OCI-LY3 (cell line): Measurements from ENCODE around the gene SGSH.
"Not testable (repeated sequence)": the region's sequence is repeated elsewhere in the genome, so short reads cannot be mapped to it uniquely, and the experiment has no call there.

Source experiments
- H2AFZ ChIP-seq: fragments of 200-600, 300-600 bp; shearing (Covaris generic); 2 replicates; pipeline ENCODE4 v1.6.0; 2014; ENCODE audit warnings: antibody characterized with exemption, low read depth, low read length
- H3K27ac ChIP-seq: fragments of 200-600, 300-600 bp; sonication (generic); 2 replicates; pipeline ENCODE4 v1.5.1; 2014; ENCODE audit warnings: mild to moderate bottlenecking, low read length, moderate library complexity, mixed read lengths
- H3K27me3 ChIP-seq: fragments of 200-600, 300-600 bp; sonication (generic); 2 replicates; pipeline ENCODE4 v1.6.1; 2014; ENCODE audit warnings: low read depth, low read length, mixed read lengths
- H3K36me3 ChIP-seq: fragments of 200-600, 300-600 bp; sonication (generic); replicated peaks from 2 replicates; pipeline ENCODE3; 2014; ENCODE audit warnings: low read depth, low read length, mixed read lengths
- H3K4me1 ChIP-seq: fragments of 300-600, 200-600 bp; sonication (generic); 2 replicates; pipeline ENCODE4 v1.6.1; 2014; ENCODE audit warnings: low read length, mixed read lengths
- H3K4me2 ChIP-seq: fragments of 200-600, 300-600 bp; sonication (generic); 2 replicates; pipeline ENCODE4 v1.6.1; 2014; ENCODE audit warnings: low read length, mixed read lengths
- H3K4me3 ChIP-seq: fragments of 300-600, 200-600 bp; sonication (generic); 2 replicates; pipeline ENCODE4 v1.5.1; 2014; ENCODE audit warnings: antibody characterized with exemption, mild to moderate bottlenecking, low read length, moderate library complexity
- H3K79me2 ChIP-seq: fragments of 300-600, 200-600 bp; shearing (Covaris generic); 2 replicates; pipeline ENCODE4 v1.6.1; 2014; ENCODE audit warnings: mild to moderate bottlenecking, low read length, mixed read lengths
- H3K9ac ChIP-seq: fragments of 300-600, 200-600 bp; shearing (Covaris generic); 2 replicates; pipeline ENCODE4 v1.6.0; 2014; ENCODE audit warnings: mild to moderate bottlenecking, low read length, moderate library complexity
- H3K9me3 ChIP-seq: fragments of 200-600, 300-600 bp; shearing (Covaris generic); 2 replicates; pipeline ENCODE4 v1.6.1; 2014; ENCODE audit warnings: low read length, mixed read lengths; ENCODE audit not compliant: insufficient read depth
- H4K20me1 ChIP-seq: fragments of 200-600, 300-600 bp; sonication (generic); 2 replicates; pipeline ENCODE4 v1.6.1; 2016; ENCODE audit warnings: low read length, mixed read lengths; ENCODE audit not compliant: insufficient read depth
- CTCF ChIP-seq: fragments of 200-600, 300-600 bp; sonication (generic); IDR thresholded peaks from 2 replicates; pipeline ENCODE4 v1.5.1; 2014; ENCODE audit warnings: antibody characterized with exemption, low read length, low read depth
- EZH2phosphoT487 ChIP-seq: fragments of 200-600 bp; shearing (Covaris generic); IDR thresholded peaks from 2 replicates; pipeline ENCODE4 v1.6.1; 2018; ENCODE audit warnings: antibody characterized with exemption, mixed run types, low read depth

Gene SGSH

GRCh38 chr17:80246726-80247125 lies 26.6 kb upstream of the SGSH start:
- no peaks in the 10 kb centered on the region for H4K20me1 ChIP-seq
- no peak overlapping the region for H2AFZ ChIP-seq
- no peaks in the 10 kb centered on the region for H3K27me3 ChIP-seq
- H3K9ac ChIP-seq: no peak overlapping the region
- no peaks in the 10 kb centered on the region for H3K79me2 ChIP-seq
- H3K4me3 ChIP-seq: no peak overlapping the region
- no peaks in the 10 kb centered on the region for H3K36me3 ChIP-seq
- TF ChIP-seq EZH2phosphoT487: no peak
- TF ChIP-seq CTCF: no peak
- H3K4me1 ChIP-seq: no peaks in the 10 kb centered on the region
- H3K9me3 ChIP-seq: no peaks in the 10 kb centered on the region
- no peak overlapping the region for H3K4me2 ChIP-seq
- no peak overlapping the region for H3K27ac ChIP-seq

DNA sequence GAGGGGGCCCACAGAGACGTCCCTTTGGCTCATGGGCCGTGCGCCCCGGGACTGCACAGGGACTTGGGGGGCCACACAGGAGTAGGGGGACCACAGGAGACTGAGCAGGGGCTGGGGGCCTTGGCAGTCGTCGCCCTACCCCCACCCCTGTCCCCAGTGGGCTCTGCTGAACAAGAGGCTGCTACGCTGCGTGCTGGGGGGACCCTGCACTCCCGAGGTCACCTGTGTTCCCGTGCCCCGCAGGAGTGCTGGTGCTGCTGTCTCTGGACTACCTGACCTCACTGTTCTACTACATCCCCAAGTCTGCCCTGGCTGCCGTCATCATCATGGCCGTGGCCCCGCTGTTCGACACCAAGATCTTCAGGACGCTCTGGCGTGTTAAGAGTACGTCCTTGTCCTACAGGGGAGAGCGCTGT lies 26.1 kb upstream of the SGSH start:
- H3K4me3 ChIP-seq: no peak overlapping the region
- H2AFZ ChIP-seq: no peak overlapping the region
- H3K27ac ChIP-seq: no peak overlapping the region
- no peaks in the 10 kb centered on the region for H3K36me3 ChIP-seq
- no peaks in the 10 kb centered on the region for H3K4me1 ChIP-seq
- no peak for TF ChIP-seq CTCF
- H3K79me2 ChIP-seq: no peaks in the 10 kb centered on the region
- H3K4me2 ChIP-seq: no peak overlapping the region
- H3K27me3 ChIP-seq: no peaks in the 10 kb centered on the region
- H3K9ac ChIP-seq: no peak overlapping the region
- no peaks in the 10 kb centered on the region for H3K9me3 ChIP-seq
- H4K20me1 ChIP-seq: no peaks in the 10 kb centered on the region

DNA sequence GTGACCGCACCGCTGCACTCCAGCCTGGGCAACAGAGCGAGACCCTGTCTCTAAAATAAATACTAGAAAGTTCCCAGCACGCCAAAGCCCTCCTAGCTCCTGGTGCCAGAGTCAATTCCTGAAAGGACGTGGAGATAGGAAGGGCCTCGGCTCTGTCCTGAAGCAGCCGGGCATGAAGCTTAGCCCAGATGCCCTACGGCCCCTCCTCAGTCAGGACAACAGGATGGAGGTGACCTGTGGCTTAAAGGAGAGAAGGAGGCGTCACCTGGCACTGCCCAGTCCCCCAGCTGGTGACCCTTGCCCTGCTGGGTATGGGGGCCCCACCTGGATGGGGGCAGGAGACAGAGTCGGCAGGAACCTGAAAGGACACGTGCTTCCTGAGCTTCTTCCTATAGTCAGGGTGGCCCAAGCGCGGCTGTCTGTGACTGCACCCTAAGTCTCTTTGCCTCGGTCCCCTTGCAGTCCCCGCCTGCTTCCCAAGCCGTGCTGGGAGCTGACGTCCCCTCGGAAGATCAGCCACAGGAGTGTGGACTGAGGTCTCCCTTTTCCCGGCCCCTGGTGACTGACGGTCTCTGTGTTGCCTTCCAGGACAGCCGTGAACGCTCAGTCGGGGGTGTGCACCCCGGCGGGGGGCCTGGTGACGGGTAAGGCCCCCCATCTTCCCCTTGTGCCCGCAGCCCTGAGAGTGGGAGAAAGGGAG lies 25.6 kb upstream of the SGSH start:
- Histone ChIP-seq H3K4me2 (no peak overlapping the region), H3K4me3 (no peak overlapping the region), H3K4me1 (no peaks in the 10 kb centered on the region), H3K9ac (no peak overlapping the region), H3K27me3 (no peaks in the 10 kb centered on the region), H4K20me1 (no peaks in the 10 kb centered on the region), H2AFZ (no peak overlapping the region), H3K79me2 (no peaks in the 10 kb centered on the region), H3K9me3 (no peaks in the 10 kb centered on the region), H3K27ac (no peak overlapping the region), H3K36me3 (no peaks in the 10 kb centered on the region)
- TF ChIP-seq EZH2phosphoT487: no peak
- TF ChIP-seq CTCF: no peak

DNA sequence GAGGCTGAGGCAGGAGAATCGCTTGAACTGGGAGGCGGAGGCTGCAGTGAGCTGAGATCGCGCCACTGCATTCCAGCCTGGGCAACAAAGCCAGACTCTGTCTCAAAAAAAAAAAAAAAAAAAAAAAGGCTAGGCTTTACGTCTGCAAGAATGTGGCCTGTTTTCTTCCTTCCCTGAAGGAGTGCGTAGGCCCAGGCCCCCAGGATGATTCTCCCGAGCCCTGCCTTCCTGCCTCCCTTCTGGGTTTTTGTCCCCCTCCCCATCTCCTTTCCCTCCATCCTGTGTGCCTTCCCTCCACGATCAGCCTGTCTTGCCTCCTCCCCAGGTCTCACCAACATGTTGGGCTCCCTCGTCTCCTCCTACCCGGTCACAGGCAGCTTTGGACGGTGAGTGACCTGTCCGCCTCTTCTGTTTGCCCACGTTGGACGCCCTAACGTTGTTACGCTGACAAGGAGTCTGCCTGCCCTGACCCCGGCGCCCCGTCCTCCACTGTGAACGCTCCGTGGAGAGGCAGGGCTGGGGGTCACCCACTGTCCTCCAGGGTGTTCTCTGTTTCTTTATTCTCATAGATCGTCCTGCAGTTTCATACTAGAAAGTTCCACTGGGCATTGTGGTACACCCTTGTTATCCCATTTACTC lies 24.9 kb upstream of the SGSH start:
- Histone ChIP-seq H3K4me1 (no peaks in the 10 kb centered on the region), H3K79me2 (no peaks in the 10 kb centered on the region), H3K27me3 (no peaks in the 10 kb centered on the region), H4K20me1 (no peaks in the 10 kb centered on the region), H3K27ac (no peak overlapping the region), H2AFZ (no peak overlapping the region), H3K9me3 (no peaks in the 10 kb centered on the region), H3K4me2 (no peak overlapping the region), H3K36me3 (no peaks in the 10 kb centered on the region), H3K4me3 (no peak overlapping the region), H3K9ac (no peak overlapping the region)
- TF ChIP-seq CTCF: no peak

DNA sequence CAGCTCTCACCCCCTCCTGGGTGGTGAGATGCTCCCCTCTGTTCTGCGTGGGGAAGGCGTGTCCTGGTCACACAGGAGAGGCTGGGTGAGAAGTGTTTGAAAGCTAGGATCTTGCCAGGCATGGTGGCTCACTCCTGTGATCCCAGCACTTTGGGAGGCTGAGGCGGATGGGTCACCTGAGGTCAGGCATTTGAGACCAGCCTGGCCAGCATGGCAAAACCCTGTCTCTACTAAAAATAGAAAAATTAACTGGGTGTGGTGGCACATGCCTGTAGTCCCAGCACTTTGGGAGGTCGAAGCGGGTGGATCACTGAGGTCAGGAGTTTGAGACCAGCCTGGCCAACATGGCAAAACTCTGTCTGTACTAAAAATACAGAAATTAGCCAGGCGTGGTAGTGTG lies 24.3 kb upstream of the SGSH start:
- H3K27me3 ChIP-seq, H3K4me1 ChIP-seq, H3K9me3 ChIP-seq, H4K20me1 ChIP-seq, H3K4me2 ChIP-seq, H3K36me3 ChIP-seq, H3K79me2 ChIP-seq, H2AFZ ChIP-seq, H3K9ac ChIP-seq, H3K4me3 ChIP-seq, H3K27ac ChIP-seq: not testable (repeated sequence)
